SK-N-SH (cell line): ENCODE data around the gene LRP5. TPM values are rescaled to one million over a fixed set of nuclear protein-coding genes. Genes with fewer than 3 reads are reported as not detected.

Experiments used
- CTCF ChIA-PET: fragments of 300-600, 350-600 bp; formaldehyde crosslinking; extraction: SDS; loops from one replicate; lab custom pipeline; 2021; lab: Yijun Ruan, JAX
- POLR2A ChIA-PET: fragments of 350-600 bp; sonication (Branson Sonifier 250); formaldehyde crosslinking; extraction: SDS; loops from one replicate; lab custom pipeline; 2020; ENCODE audit warnings: antibody characterized with exemption, inconsistent platforms; lab: Yijun Ruan, JAX
- DNase-seq: peaks from one replicate; pipeline ENCODE4 v3.0.0; 2012
- H2AFZ ChIP-seq: fragments of 200-600 bp; sonication (generic); 2 replicates; pipeline ENCODE4 v1.8.1; 2016; ENCODE audit warnings: antibody characterized with exemption, mild to moderate bottlenecking, low read depth
- H3F3A ChIP-seq: fragments of 200-600 bp; sonication (generic); replicated peaks from 2 replicates; pipeline ENCODE3; 2016; ENCODE audit warnings: antibody characterized with exemption, mild to moderate bottlenecking; ENCODE audit not compliant: insufficient read depth
- H3K27ac ChIP-seq, 2 experiments: fragments of 200-500 bp in 1 of 2; fragments of 200-600 bp in 1 of 2; sonication (Bioruptor generic) in 1 of 2; sonication (generic), shearing (Covaris generic) in 1 of 2; 2 replicates each; pipeline versions ENCODE4 v1.5.1 to v1.6.1; 2014 to 2016; ENCODE audit warnings: low read depth in 2 of 2, inconsistent platforms in 1 of 2, low read length in 1 of 2, mild to moderate bottlenecking in 1 of 2, mixed read lengths in 1 of 2
- H3K27me3 ChIP-seq: fragments of 200-600 bp; sonication (generic), shearing (Covaris generic); 2 replicates; pipeline ENCODE4 v1.6.1; 2016; ENCODE audit warnings: mixed run types; ENCODE audit not compliant: insufficient read depth
- H3K36me3 ChIP-seq, 2 experiments: fragments of 200-500 bp in 1 of 2; fragments of 200-600 bp in 1 of 2; sonication (Bioruptor generic) in 1 of 2; sonication (generic) in 1 of 2; replicated peaks in 1 of 2; 2 replicates each; pipeline versions ENCODE3 to v1.5.1; 2014 to 2016; ENCODE audit warnings: low read length in 1 of 2, mild to moderate bottlenecking in 1 of 2; ENCODE audit not compliant: insufficient read depth in 2 of 2, control insufficient read depth in 1 of 2
- H3K4me1 ChIP-seq, 2 experiments: fragments of 200-500 bp in 1 of 2; fragments of 200-600 bp in 1 of 2; sonication (Bioruptor generic) in 1 of 2; sonication (generic), shearing (Covaris generic) in 1 of 2; 2 replicates each; pipeline versions ENCODE4 v1.5.1 to v1.6.1; 2014 to 2016; ENCODE audit warnings: low read depth in 1 of 2, low read length in 1 of 2, mixed run types in 1 of 2; ENCODE audit not compliant: insufficient read depth in 2 of 2, control insufficient read depth in 1 of 2
- H3K4me2 ChIP-seq: fragments of 200-600 bp; sonication (generic), shearing (Covaris generic); 2 replicates; pipeline ENCODE4 v1.6.1; 2017; ENCODE audit warnings: mixed run types
- H3K4me3 ChIP-seq, 2 experiments: fragments of 200-500 bp in 1 of 2; fragments of 200-600 bp in 1 of 2; sonication (Bioruptor generic) in 1 of 2; sonication (generic), shearing (Covaris generic) in 1 of 2; 2 replicates each; pipeline versions ENCODE4 v1.5.1 to v1.8.1; 2014 to 2016; ENCODE audit warnings: low read depth in 2 of 2, inconsistent platforms in 1 of 2, low read length in 1 of 2, mild to moderate bottlenecking in 1 of 2, mixed read lengths in 1 of 2, moderate library complexity in 1 of 2
- H3K79me2 ChIP-seq: fragments of 200-600 bp; sonication (generic); 2 replicates; pipeline ENCODE4 v1.8.1; 2017; ENCODE audit warnings: mild to moderate bottlenecking; ENCODE audit not compliant: insufficient read depth
- H3K9ac ChIP-seq: fragments of 200-600 bp; sonication (generic); 2 replicates; pipeline ENCODE4 v1.6.1; 2017; ENCODE audit warnings: mixed run types
- H3K9me2 ChIP-seq: fragments of 200-600 bp; sonication (generic); 2 replicates; pipeline ENCODE4 v1.6.1; 2017; ENCODE audit warnings: mixed run types
- H3K9me3 ChIP-seq: fragments of 200-600 bp; sonication (generic); 2 replicates; pipeline ENCODE4 v1.6.1; 2017; ENCODE audit warnings: mixed run types, mild to moderate bottlenecking, moderate library complexity
- H4K20me1 ChIP-seq: fragments of 200-600 bp; sonication (generic); 2 replicates; pipeline ENCODE4 v1.6.1; 2017; ENCODE audit warnings: mild to moderate bottlenecking, mixed run types; ENCODE audit not compliant: insufficient read depth
- CHD2 ChIP-seq: fragments of 150-350 bp; IDR thresholded peaks from 2 replicates; pipeline ENCODE4 v1.6.1; 2018; ENCODE audit warnings: low read length; ENCODE audit not compliant: partially characterized antibody
- ELF1 ChIP-seq: IDR thresholded peaks from 2 replicates; pipeline ENCODE4 v1.4.0; 2012
- GABPA ChIP-seq: IDR thresholded peaks from 2 replicates; pipeline ENCODE4 v1.4.0; 2012; ENCODE audit warnings: low read depth, mild to moderate bottlenecking
- JUND ChIP-seq: IDR thresholded peaks from 2 replicates; pipeline ENCODE4 v1.4.0; 2012
- MEF2A ChIP-seq: IDR thresholded peaks from 2 replicates; pipeline ENCODE4 v1.4.0; 2012; ENCODE audit warnings: low read depth, borderline replicate concordance
- MXI1 ChIP-seq: IDR thresholded peaks from 2 replicates; pipeline ENCODE4 v1.6.1; 2012; ENCODE audit warnings: mild to moderate bottlenecking, low read depth, low read length, improper control_type of control experiment
- POLR2AphosphoS5 ChIP-seq: IDR thresholded peaks from 2 replicates; pipeline ENCODE4 v1.6.1; 2012; ENCODE audit warnings: low read depth, low read length
- SIN3A ChIP-seq: IDR thresholded peaks from 2 replicates; pipeline ENCODE4 v1.6.1; 2012; ENCODE audit warnings: low read depth, mild to moderate bottlenecking, low read length, moderate library complexity, borderline replicate concordance
- WGBS: methylation state at CpG from one replicate; pipeline ENCODE4 v1.1.6; 2017; ENCODE audit warnings: low lambda C conversion rate; 5-methylcytosine and 5-hydroxymethylcytosine counted together
- polyA plus RNA-seq, 3 experiments: library from polyadenylated mRNA; depleted of rRNA; stranded (reverse); fragments of >200 nt; gene quantifications; 2 replicates each; pipeline ENCODE4 v1.2.3, GENCODE V29; 2012
- TF ChIP-seq, protein P1 (sequence below): IDR thresholded peaks from 2 replicates; pipeline ENCODE4; 2012
- TF ChIP-seq, protein P2 (sequence below): IDR thresholded peaks from 2 replicates; pipeline ENCODE4 v1.4.0; 2012; ENCODE audit warnings: low read depth, borderline replicate concordance
- TF ChIP-seq, protein P3 (sequence below): fragments of 150-350 bp; IDR thresholded peaks from 2 replicates; pipeline ENCODE4 v1.6.1; 2017; ENCODE audit warnings: antibody characterized with exemption, low read length, low read depth, borderline replicate concordance

Gene LRP5
- polyA plus RNA-seq, 1 of the 3 experiments (the other 2 are of a cell fraction), result 15.0 TPM

DNA sequence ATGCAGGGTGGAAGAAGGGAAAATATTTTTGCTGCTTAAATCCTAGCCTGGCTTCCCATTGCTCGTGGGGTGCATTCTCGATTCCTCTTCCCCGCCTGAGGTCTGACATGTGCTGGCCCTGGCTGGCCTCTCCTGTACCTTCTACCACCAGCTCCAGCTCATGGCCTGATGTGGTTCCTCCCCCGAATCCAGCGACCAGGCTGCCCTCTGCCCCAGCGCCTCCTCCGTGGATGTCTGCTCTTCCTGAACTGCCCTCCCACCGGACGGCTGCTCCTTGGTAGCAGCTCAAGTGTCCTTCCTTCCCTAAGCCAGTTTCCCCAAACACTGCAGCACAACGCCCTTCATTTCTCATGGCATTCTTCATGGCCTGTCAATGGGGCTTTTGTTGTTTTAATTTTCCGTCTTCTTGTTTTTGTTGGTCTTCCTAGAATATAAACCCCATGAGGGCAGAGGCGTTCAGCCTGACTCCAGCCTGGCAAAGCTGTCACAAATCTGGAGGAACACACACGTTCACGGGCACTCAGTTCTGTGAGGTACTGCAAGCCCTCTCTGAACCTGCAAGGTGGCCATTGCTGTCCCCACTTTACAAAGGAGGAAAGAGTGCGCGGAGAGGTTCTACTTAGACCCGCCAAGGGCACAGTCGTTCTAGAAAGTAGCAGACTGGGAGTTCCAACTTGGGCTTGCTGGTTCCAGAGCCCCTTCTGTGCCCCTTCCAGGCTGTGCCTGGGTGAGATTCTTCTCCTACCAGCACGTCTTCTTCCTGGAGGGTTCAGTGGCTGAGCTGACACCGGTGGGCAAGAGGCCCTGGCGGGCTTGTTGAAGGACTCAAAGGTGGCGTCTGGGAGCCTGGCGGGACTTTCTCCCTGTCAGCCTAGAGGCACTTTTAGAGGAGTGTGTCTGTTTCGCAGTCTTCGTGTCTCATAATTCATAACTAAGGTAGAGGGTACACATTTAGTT is 953 bp upstream of the LRP5 start:
- peak overlapping the region; percentile 66; the same call in 1 of the 2 replicates for H3K4me2 ChIP-seq
- 93% methylated on average over 22 of the region's 25 CpGs for WGBS
- POLR2A ChIA-PET, result interaction anchor here (2.2 kb wide), 1 partner anchor 62 kb away, joined by 4 read pairs; no protein-coding TSS in a partner anchor
- H3K9me2 ChIP-seq, result no peaks in the 10 kb centered on the region
- no peak overlapping the region for H3K9ac ChIP-seq
- no peak for TF ChIP-seq MXI1
- no peak for TF ChIP-seq POLR2AphosphoS5
- TF ChIP-seq, protein P1, sequence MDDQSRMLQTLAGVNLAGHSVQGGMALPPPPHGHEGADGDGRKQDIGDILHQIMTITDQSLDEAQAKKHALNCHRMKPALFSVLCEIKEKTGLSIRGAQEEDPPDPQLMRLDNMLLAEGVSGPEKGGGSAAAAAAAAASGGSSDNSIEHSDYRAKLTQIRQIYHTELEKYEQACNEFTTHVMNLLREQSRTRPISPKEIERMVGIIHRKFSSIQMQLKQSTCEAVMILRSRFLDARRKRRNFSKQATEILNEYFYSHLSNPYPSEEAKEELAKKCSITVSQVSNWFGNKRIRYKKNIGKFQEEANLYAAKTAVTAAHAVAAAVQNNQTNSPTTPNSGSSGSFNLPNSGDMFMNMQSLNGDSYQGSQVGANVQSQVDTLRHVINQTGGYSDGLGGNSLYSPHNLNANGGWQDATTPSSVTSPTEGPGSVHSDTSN, result no peak
- TF ChIP-seq CHD2, result no peak
- CTCF ChIA-PET, result interaction anchor here (1.0 to 7.1 kb wide), 7 partner anchors 14 to 72 kb away, joined by 3 to 70 read pairs (median 5); partner anchors contain the start of gene C11orf24
- H3K4me3 ChIP-seq, result peak overlapping the region in 1 of 2 experiments; percentile 75; a peak in 1 of 4 replicates
- no peak overlapping the region for H3K27ac ChIP-seq
- peak; percentile 30 for DNase-seq
- H3K4me1 ChIP-seq, result peaks cover 19 to 21% of the 10 kb centered on the region in 2 experiments; a peak in 2 of 4 replicates
- H3K9me3 ChIP-seq, result no peaks in the 10 kb centered on the region
- no peaks in the 10 kb centered on the region for H3K27me3 ChIP-seq
- no peak overlapping the region for H2AFZ ChIP-seq
- no peaks in the 10 kb centered on the region for H3K36me3 ChIP-seq
- peaks cover 8% of the 10 kb centered on the region for H4K20me1 ChIP-seq
- peaks cover 33% of the 10 kb centered on the region for H3K79me2 ChIP-seq
- peaks cover 22% of the 10 kb centered on the region for H3F3A ChIP-seq

DNA sequence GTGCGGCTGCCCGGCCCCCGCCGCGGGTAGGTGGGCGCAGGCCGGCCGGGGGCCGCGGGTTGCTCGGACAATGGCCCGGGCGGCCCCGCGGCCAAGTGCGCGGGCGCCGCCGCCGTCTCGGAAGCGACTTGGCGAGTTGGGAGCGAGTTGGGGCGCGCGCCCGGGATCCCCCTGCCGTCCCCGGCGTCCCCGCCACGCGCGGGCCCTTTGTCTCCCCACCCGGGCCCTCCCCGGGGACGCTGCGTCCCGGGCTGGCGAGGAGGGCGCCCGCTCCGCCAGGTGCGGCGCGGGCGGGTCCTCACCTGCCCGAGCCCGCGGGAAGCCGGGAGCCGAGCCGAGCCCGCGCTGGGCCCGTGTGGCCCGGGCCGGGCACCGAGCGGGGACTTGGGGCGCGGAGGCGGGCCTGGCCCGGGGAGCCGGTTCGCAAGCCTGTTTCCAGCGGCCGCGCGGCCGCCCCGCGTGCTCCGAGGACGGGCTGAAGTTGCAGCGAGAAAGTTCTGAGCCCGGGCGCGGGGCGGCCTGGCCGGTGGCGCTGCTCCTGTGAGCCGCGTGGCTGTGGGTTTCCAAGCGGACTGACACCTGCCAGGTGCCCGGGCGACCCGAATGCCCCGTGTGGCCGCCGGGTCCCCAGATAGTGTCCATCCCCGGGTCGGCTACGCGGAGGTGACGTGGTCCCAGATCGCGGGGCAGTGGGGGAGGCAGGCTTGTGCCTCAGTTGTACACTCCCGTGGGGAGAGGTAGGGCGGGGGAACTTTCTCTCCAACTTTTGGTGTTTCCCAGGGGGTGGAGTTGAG is 586 bp downstream of the LRP5 start:
- peaks cover 19 to 31% of the 10 kb centered on the region in 2 experiments; a peak in 2 of 4 replicates for H3K4me1 ChIP-seq
- peaks cover 47% of the 10 kb centered on the region for H3K79me2 ChIP-seq
- no peaks in the 10 kb centered on the region for H3K9me2 ChIP-seq
- no peak for TF ChIP-seq MEF2A
- TF ChIP-seq, protein P2, sequence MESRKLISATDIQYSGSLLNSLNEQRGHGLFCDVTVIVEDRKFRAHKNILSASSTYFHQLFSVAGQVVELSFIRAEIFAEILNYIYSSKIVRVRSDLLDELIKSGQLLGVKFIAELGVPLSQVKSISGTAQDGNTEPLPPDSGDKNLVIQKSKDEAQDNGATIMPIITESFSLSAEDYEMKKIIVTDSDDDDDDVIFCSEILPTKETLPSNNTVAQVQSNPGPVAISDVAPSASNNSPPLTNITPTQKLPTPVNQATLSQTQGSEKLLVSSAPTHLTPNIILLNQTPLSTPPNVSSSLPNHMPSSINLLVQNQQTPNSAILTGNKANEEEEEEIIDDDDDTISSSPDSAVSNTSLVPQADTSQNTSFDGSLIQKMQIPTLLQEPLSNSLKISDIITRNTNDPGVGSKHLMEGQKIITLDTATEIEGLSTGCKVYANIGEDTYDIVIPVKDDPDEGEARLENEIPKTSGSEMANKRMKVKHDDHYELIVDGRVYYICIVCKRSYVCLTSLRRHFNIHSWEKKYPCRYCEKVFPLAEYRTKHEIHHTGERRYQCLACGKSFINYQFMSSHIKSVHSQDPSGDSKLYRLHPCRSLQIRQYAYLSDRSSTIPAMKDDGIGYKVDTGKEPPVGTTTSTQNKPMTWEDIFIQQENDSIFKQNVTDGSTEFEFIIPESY, result no peak
- no peak for TF ChIP-seq GABPA
- TF ChIP-seq SIN3A, result peak; percentile 11; the same call in 1 of the 2 replicates
- TF ChIP-seq, protein P3, sequence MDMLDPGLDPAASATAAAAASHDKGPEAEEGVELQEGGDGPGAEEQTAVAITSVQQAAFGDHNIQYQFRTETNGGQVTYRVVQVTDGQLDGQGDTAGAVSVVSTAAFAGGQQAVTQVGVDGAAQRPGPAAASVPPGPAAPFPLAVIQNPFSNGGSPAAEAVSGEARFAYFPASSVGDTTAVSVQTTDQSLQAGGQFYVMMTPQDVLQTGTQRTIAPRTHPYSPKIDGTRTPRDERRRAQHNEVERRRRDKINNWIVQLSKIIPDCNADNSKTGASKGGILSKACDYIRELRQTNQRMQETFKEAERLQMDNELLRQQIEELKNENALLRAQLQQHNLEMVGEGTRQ, result no peak
- no peak for TF ChIP-seq JUND
- TF ChIP-seq ELF1, result no peak
- H3K9ac ChIP-seq, result peak overlapping the region; percentile 61; the same call in 1 of the 2 replicates
- H4K20me1 ChIP-seq, result peaks cover 11% of the 10 kb centered on the region
- peaks cover 22% of the 10 kb centered on the region for H3F3A ChIP-seq
- H3K4me2 ChIP-seq, result peak overlapping the region; percentile 90
- peak overlapping the region; percentile 63 to 79; a peak in 3 of 4 replicates for H3K27ac ChIP-seq
- POLR2A ChIA-PET, result interaction anchor here (2.2 to 2.7 kb wide), 2 partner anchors 60 to 61 kb away, joined by 4 to 15 read pairs; no protein-coding TSS in a partner anchor
- no peaks in the 10 kb centered on the region for H3K36me3 ChIP-seq
- CTCF ChIA-PET, result interaction anchor here (0.6 to 7.1 kb wide), 8 partner anchors 10 to 72 kb away, joined by 3 to 70 read pairs (median 6); no protein-coding TSS in a partner anchor
- no peak overlapping the region for H2AFZ ChIP-seq
- 2% methylated on average over 17 of the region's 102 CpGs for WGBS
- H3K9me3 ChIP-seq, result no peaks in the 10 kb centered on the region
- DNase-seq, result peak; percentile 79
- peak overlapping the region; percentile 67 to 75 for H3K4me3 ChIP-seq
- H3K27me3 ChIP-seq, result no peaks in the 10 kb centered on the region
